Coronary artery (tissue), 2 donors: ENCODE results near the gene AURKB.
"Not testable (repeated sequence)": the region's sequence is repeated elsewhere in the genome, so short reads cannot be mapped to it uniquely, and the experiment has no call there.

Experiments
- DNase-seq: peaks from one replicate; pipeline ENCODE4 v3.0.0-alpha.2; 2017; ENCODE audit warnings: low spot score
- H3K27ac ChIP-seq, 2 donors: fragments of 200-600 bp; sonication (generic); one replicate each; pipeline ENCODE4 v1.5.1; 2016 to 2019
- H3K4me3 ChIP-seq: fragments of 200-600 bp; sonication (generic); 2 replicates; pipeline ENCODE4 v1.5.1; 2016; ENCODE audit warnings: mild to moderate bottlenecking, moderate library complexity
- CTCF ChIP-seq: fragments of 200-600 bp; sonication (generic); IDR thresholded peaks from one replicate; pipeline ENCODE4 v1.5.1; 2019; ENCODE audit warnings: antibody characterized with exemption

AURKB gene

GRCh38 chr17:8209907-8210760, at the start of gene AURKB:
AURKB (minus strand) TSS chr17:8210575; CDS start chr17:8210224, 351 bp downstream.
- Histone ChIP-seq H3K27ac (peak within 1 kb of the TSS; percentile 59 to 81), H3K4me3 (peak within 1 kb of the TSS; percentile 62)
- DNase-seq = peak; percentile 95
- TF ChIP-seq CTCF = no peak

DNA sequence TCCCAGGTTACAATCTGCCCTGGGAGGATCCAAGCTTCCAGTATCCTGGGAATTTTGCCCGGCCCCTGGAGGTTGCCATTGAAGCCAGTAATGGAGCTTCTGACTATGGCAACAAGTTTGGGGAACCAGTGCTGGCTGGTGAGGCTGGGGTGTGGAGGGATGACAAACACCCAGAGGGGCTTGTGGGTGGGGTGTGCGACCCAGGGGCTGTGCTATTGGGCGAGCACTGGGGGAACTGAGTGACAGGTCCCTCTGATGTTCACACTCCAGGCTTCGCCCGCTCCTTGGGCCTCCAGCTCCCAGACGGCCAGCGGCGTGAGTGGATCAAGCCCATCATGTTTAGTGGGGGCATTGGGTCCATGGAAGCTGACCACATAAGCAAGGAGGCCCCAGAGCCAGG, 47.4 kb upstream of the AURKB start:
- H3K4me3 ChIP-seq = no peak overlapping the region
- no peak for TF ChIP-seq CTCF
- H3K27ac ChIP-seq = no peak overlapping the region
- no peak for DNase-seq

GRCh38 chr17:8256691-8257090, 46.3 kb upstream of the AURKB start:
- no peak overlapping the region for H3K4me3 ChIP-seq
- DNase-seq = no peak
- no peak for TF ChIP-seq CTCF
- no peak overlapping the region for H3K27ac ChIP-seq

- H3K27ac ChIP-seq = no peak overlapping the region
- TF ChIP-seq CTCF = no peak
- no peak for DNase-seq
- H3K4me3 ChIP-seq = no peak overlapping the region
These were observed 45.9 kb upstream of the AURKB start for GRCh38 chr17:8256291-8256690.

GRCh38 chr17:8255499-8255898, 45.1 kb upstream of the AURKB start:
- DNase-seq = no peak
- Histone ChIP-seq H3K27ac (no peak overlapping the region), H3K4me3 (no peak overlapping the region)
- no peak for TF ChIP-seq CTCF

GRCh38 chr17:8254881-8255280, 44.5 kb upstream of the AURKB start:
- no peak for TF ChIP-seq CTCF
- DNase-seq = no peak

DNA sequence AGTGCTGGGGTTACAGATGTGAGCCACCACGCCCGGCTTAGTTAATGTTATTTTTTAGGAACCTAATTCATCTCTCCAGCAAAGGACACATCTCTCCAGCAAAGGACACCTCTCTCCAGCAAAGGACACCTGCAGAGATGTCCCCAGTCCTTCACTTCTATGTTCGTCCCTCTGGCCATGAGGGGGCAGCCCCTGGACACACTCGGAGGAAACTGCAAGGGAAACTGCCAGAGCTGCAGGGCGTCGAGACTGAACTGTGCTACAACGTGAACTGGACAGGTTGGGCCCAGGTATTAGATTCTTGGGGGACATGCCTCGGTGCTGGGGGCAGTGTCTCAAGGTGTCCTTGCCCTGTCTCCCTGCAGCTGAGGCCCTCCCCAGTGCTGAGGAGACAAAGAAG, 43.4 kb upstream of the AURKB start:
- H3K27ac ChIP-seq = no peak overlapping the region
- H3K4me3 ChIP-seq = no peak overlapping the region
- no peak for TF ChIP-seq CTCF
- DNase-seq = no peak

More at GRCh38 chr17:8254881-8255280, 44.5 kb upstream of the AURKB start:
- Histone ChIP-seq H3K4me3 (no peak overlapping the region), H3K27ac (no peak overlapping the region)

- not testable (repeated sequence) for H3K4me3 ChIP-seq, DNase-seq, H3K27ac ChIP-seq
These were observed 41.0 kb upstream of the AURKB start for GRCh38 chr17:8251411-8251810.
